Endothelial cell of umbilical vein (primary cell): ENCODE measurements around the gene BLTP3B. TPM values are rescaled to one million over a fixed set of nuclear protein-coding genes. Genes with fewer than 3 reads are reported as not detected.

ENCODE experiments used
- BruUV-seq: library from RNA; stranded (reverse); fragments of 400-500 nt; replicated peaks from 2 replicates; lab custom pipeline; 2021; lab: Mats Ljungman, UMichigan
- CTCF ChIA-PET: fragments of 300-600, 350-600 bp; sonication (Branson Sonifier 250); formaldehyde crosslinking; loops from one replicate; lab custom pipeline; 2021; ENCODE audit warnings: antibody characterized with exemption, inconsistent platforms; lab: Charles Lee
- POLR2A ChIA-PET: fragments of 300-600, 350-600 bp; sonication (Branson Sonifier 250); formaldehyde crosslinking; loops from one replicate; lab custom pipeline; 2021; ENCODE audit warnings: antibody characterized with exemption, inconsistent platforms; lab: Charles Lee
- DNase-seq: peaks from one replicate; pipeline ENCODE4 v3.0.0-alpha.2; 2011; ENCODE audit warnings: low read depth, low spot score
- FAIRE-seq: peaks from 2 replicates; lab custom pipeline; 2011; peaks lifted over from hg19 to GRCh38; lab: Jason Lieb, UNC
- H2AFZ ChIP-seq: 2 replicates; pipeline ENCODE4 v1.6.0; 2012; ENCODE audit warnings: low read depth, low read length, control low read depth, inconsistent platforms
- H3K27ac ChIP-seq: 2 replicates; pipeline ENCODE4 v1.5.1; 2011; ENCODE audit warnings: low read depth, mild to moderate bottlenecking, control low read depth, low read length, moderate library complexity; ENCODE audit not compliant: insufficient read depth
- H3K27me3 ChIP-seq, 2 experiments: 2 replicates each; pipeline versions ENCODE4 v1.6.0 to v1.6.1; 2011; ENCODE audit warnings: low read length in 2 of 2, mixed read lengths in 1 of 2; ENCODE audit not compliant: control insufficient read depth in 2 of 2, insufficient read depth in 2 of 2
- H3K36me3 ChIP-seq, 2 experiments: 2 replicates in 1 of 2; 3 replicates in 1 of 2; pipeline ENCODE4 v1.5.1; 2011; ENCODE audit warnings: low read length in 2 of 2, mild to moderate bottlenecking in 1 of 2, moderate library complexity in 1 of 2; ENCODE audit not compliant: control insufficient read depth in 2 of 2, insufficient read depth in 2 of 2; ENCODE audit errors: extremely low read depth in 1 of 2
- H3K4me1 ChIP-seq: 3 replicates; pipeline ENCODE4 v1.5.1; 2011; ENCODE audit warnings: mild to moderate bottlenecking, low read length; ENCODE audit not compliant: control insufficient read depth, insufficient read depth; ENCODE audit errors: extremely low read depth
- H3K4me2 ChIP-seq: 2 replicates; pipeline ENCODE4 v1.6.1; 2011; ENCODE audit warnings: low read length, control low read depth, mixed read lengths; ENCODE audit not compliant: insufficient read depth
- H3K4me3 ChIP-seq, 3 experiments: fragments of 200-600 bp in 1 of 3; sonication (generic), shearing (Covaris generic) in 1 of 3; replicated peaks in 1 of 3; 2 replicates each; pipeline ENCODE4 v1.5.1; 2011 to 2016; ENCODE audit warnings: control low read depth in 3 of 3, low read length in 3 of 3, mild to moderate bottlenecking in 2 of 3, inconsistent platforms in 1 of 3, low read depth in 1 of 3, moderate library complexity in 1 of 3; ENCODE audit not compliant: insufficient read depth in 1 of 3
- H3K79me2 ChIP-seq: 2 replicates; pipeline ENCODE4 v1.6.0; 2012; ENCODE audit warnings: low read length, inconsistent platforms; ENCODE audit not compliant: control insufficient read depth, insufficient read depth
- H3K9ac ChIP-seq: replicated peaks from 2 replicates; pipeline ENCODE3; 2011; ENCODE audit warnings: low read length, control low read depth; ENCODE audit not compliant: insufficient read depth; ENCODE audit errors: extremely low read depth
- H3K9me1 ChIP-seq: replicated peaks from 3 replicates; pipeline ENCODE4 v1.6.0; 2011; ENCODE audit warnings: mild to moderate bottlenecking, low read length; ENCODE audit not compliant: control insufficient read depth, insufficient read depth; ENCODE audit errors: extremely low read depth
- H3K9me3 ChIP-seq: replicated peaks from 2 replicates; pipeline ENCODE4 v1.5.1; 2012; ENCODE audit warnings: low read length, inconsistent platforms; ENCODE audit not compliant: control insufficient read depth, insufficient read depth
- H4K20me1 ChIP-seq: replicated peaks from 2 replicates; pipeline ENCODE3; 2011; ENCODE audit warnings: mild to moderate bottlenecking, low read length; ENCODE audit not compliant: control insufficient read depth, insufficient read depth; ENCODE audit errors: extremely low read depth
- EZH2 ChIP-seq: IDR thresholded peaks from 2 replicates; pipeline ENCODE4 v1.6.1; 2012; ENCODE audit warnings: borderline replicate concordance, low read depth, mild to moderate bottlenecking, moderate library complexity, low read length, inconsistent platforms; ENCODE audit not compliant: severe bottlenecking
- FOS ChIP-seq: IDR thresholded peaks from 2 replicates; pipeline ENCODE4 v1.6.1; 2011; ENCODE audit warnings: mild to moderate bottlenecking, low read length, moderate library complexity, borderline replicate concordance; ENCODE audit not compliant: insufficient read depth
- GATA2 ChIP-seq: IDR thresholded peaks from 2 replicates; pipeline ENCODE4 v1.7.0; 2011; ENCODE audit warnings: low read depth, mild to moderate bottlenecking, moderate library complexity, mixed read lengths, low read length; ENCODE audit not compliant: insufficient read length, insufficient read depth
- JUN ChIP-seq: IDR thresholded peaks from 2 replicates; pipeline ENCODE4 v1.6.1; 2011; ENCODE audit warnings: borderline replicate concordance, low read depth; ENCODE audit not compliant: insufficient read length, insufficient read depth
- MYC ChIP-seq: IDR thresholded peaks from one replicate; pipeline ENCODE4 v1.6.1; 2011; ENCODE audit warnings: mild to moderate bottlenecking, low read depth, low read length
- POLR2A ChIP-seq: IDR thresholded peaks from 2 replicates; pipeline ENCODE4 v1.6.1; 2012; ENCODE audit warnings: low read depth, mild to moderate bottlenecking, control low read depth, low read length
- POLR2AphosphoS5 ChIP-seq: IDR thresholded peaks from 2 replicates; pipeline ENCODE4 v1.6.1; 2012; ENCODE audit warnings: low read depth, mild to moderate bottlenecking, control low read depth, low read length, moderate library complexity; ENCODE audit not compliant: insufficient read depth
- dilution Hi-C: fragments of 300-500 bp; cut with MboI; formaldehyde crosslinking; loops from one replicate; pipeline ENCODE4 v1.15.0; 2019; ENCODE audit warnings: low sequenced_read_pairs; ENCODE audit not compliant: extremely low pct_ligation_motif_present
- intact Hi-C: fragments of 100-400 bp; cut with micrococcal nuclease; formaldehyde crosslinking; loops from one replicate; pipeline ENCODE4 v1.10.0; 2022
- polyA plus RNA-seq, 4 experiments: library from polyadenylated mRNA; depleted of rRNA in 3 of 4; stranded (reverse) in 3 of 4; unstranded in 1 of 4; fragments of >200 nt; gene quantifications; 2 replicates each; pipeline versions ENCODE4 v1.2.1 to v1.2.3, GENCODE V29; 2011 to 2012; ENCODE audit warnings: missing spikeins in 1 of 4
- total RNA-seq: library from RNA; stranded (reverse); gene quantifications from 2 replicates; pipeline ENCODE4 v1.2.3, GENCODE V29; 2021
- TF ChIP-seq, protein P1 (sequence below): IDR thresholded peaks from 2 replicates; pipeline ENCODE4 v1.6.1; 2011; ENCODE audit not compliant: insufficient read depth, insufficient read length
- TF ChIP-seq, protein P2 (sequence below), 2 donors: IDR thresholded peaks; 1 replicate in 1 of 2; 2 replicates in 1 of 2; pipeline ENCODE4 v1.5.1; 2011; ENCODE audit warnings: low read length in 2 of 2, mild to moderate bottlenecking in 2 of 2, moderate library complexity in 2 of 2, control low read depth in 1 of 2, inconsistent platforms in 1 of 2, low read depth in 1 of 2; ENCODE audit not compliant: insufficient read depth in 1 of 2; ENCODE audit errors: extremely low read depth in 1 of 2

Gene BLTP3B
- total and polyA plus RNA-seq, 2 donors (not counting 3 experiments of a cell fraction or from before 2014, with no cell fraction given) = 5.4 to 17.9 TPM

DNA sequence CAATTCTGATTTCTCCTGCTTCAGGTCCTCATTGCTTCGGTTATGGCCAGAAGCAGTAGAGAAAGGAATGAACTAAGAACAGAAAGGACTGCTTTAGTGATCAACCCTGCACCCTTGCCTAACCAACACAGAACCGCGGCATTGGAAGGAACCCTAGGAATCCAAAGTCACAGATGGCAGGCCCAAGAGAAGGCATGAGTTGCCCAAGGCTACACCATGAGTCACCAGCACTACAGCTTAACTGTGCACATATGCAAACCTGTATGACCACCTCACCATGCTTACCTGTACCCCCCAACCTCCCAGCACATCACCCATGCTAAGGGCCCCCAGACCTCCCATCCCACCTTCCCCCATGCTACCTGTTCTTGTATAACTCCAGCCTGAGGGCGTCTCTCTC is 25.9 kb upstream of the BLTP3B start:
- Histone ChIP-seq H3K79me2 (no peaks in the 10 kb centered on the region), H3K9ac (no peak overlapping the region), H3K27ac (no peak overlapping the region), H3K4me2 (no peak overlapping the region), H3K4me1 (no peaks in the 10 kb centered on the region), H3K9me3 (no peaks in the 10 kb centered on the region), H3K36me3 (no peaks in the 10 kb centered on the region), H2AFZ (no peak overlapping the region), H3K4me3 (no peak overlapping the region), H4K20me1 (no peaks in the 10 kb centered on the region), H3K9me1 (no peaks in the 10 kb centered on the region), H3K27me3 (no peaks in the 10 kb centered on the region)
- no TSS peak for BruUV-seq
- DNase-seq (no peak), FAIRE-seq (no peak)
- intact Hi-C loops (loop anchor here (5.0 kb wide), 1 partner anchor 1981 kb away; no protein-coding TSS in a partner anchor), dilution Hi-C loops (no loop called here)
- no peak for TF ChIP-seq MYC
- TF ChIP-seq EZH2 = no peak
- no peak for TF ChIP-seq POLR2AphosphoS5
- TF ChIP-seq POLR2A = no peak
- TF ChIP-seq, protein P1, sequence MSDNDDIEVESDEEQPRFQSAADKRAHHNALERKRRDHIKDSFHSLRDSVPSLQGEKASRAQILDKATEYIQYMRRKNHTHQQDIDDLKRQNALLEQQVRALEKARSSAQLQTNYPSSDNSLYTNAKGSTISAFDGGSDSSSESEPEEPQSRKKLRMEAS = no peak
- TF ChIP-seq, protein P2, sequence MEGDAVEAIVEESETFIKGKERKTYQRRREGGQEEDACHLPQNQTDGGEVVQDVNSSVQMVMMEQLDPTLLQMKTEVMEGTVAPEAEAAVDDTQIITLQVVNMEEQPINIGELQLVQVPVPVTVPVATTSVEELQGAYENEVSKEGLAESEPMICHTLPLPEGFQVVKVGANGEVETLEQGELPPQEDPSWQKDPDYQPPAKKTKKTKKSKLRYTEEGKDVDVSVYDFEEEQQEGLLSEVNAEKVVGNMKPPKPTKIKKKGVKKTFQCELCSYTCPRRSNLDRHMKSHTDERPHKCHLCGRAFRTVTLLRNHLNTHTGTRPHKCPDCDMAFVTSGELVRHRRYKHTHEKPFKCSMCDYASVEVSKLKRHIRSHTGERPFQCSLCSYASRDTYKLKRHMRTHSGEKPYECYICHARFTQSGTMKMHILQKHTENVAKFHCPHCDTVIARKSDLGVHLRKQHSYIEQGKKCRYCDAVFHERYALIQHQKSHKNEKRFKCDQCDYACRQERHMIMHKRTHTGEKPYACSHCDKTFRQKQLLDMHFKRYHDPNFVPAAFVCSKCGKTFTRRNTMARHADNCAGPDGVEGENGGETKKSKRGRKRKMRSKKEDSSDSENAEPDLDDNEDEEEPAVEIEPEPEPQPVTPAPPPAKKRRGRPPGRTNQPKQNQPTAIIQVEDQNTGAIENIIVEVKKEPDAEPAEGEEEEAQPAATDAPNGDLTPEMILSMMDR (IDR thresholded peaks at IDR 0.05; ENCODE audit: extremely low read depth in 1 of 2, insufficient read depth in 1 of 2, low read depth in 1 of 2, low read length in 2 of 2) = no peak
- no peak for TF ChIP-seq FOS
- TF ChIP-seq JUN = no peak
- TF ChIP-seq GATA2 = no peak
- CTCF ChIA-PET = interaction anchor here (0.7 to 2.0 kb wide), 3 partner anchors 14 to 236 kb away, joined by 3 to 10 read pairs (median 3); partner anchors contain the start of gene ACTR6
- POLR2A ChIA-PET = no interaction called here
